OCI-LY1 (cell line): ENCODE results near the gene NGF.

Experiments used
- CTCF ChIP-seq: fragments of 200-600 bp; sonication (generic), shearing (Covaris generic); IDR thresholded peaks from 2 replicates; pipeline ENCODE4 v1.5.1; 2017; ENCODE audit warnings: mild to moderate bottlenecking, antibody characterized with exemption, low read length, moderate library complexity, mixed read lengths
- EZH2 ChIP-seq: fragments of 200-600 bp; sonication (generic), shearing (Covaris generic); IDR thresholded peaks from 2 replicates; pipeline ENCODE4 v1.8.0; 2017; ENCODE audit warnings: borderline replicate concordance, mixed run types, mild to moderate bottlenecking, antibody characterized with exemption, low read length, moderate library complexity, mixed read lengths

DNA sequence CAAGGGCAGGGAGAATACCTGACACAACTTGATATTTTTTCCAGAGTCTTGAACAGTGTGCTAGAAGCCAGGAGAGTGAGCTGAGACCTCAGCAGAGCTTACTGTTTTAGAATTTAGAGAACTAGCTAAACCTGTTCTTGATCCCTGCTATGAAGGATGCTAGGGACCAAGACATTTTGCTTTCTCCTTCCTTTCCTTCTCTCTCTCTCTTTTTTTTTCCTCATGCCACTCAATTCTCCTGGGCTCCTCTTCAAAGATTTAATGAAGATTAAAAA lies 99.0 kb downstream of the NGF start:
- no peak for TF ChIP-seq CTCF
- TF ChIP-seq EZH2, result no peak
